Parathyroid adenoma (tissue), 2 donors: ENCODE results near the gene UBE2I.

ENCODE experiments used
- H2AFZ ChIP-seq: fragments of 300-600 bp; sonication (generic); one replicate; pipeline ENCODE4 v1.7.0; 2017; ENCODE audit warnings: antibody characterized with exemption, mild to moderate bottlenecking
- H3K27ac ChIP-seq: fragments of 300-600 bp; sonication (generic); one replicate; pipeline ENCODE4 v1.7.0; 2017
- H3K27me3 ChIP-seq: fragments of 300-600 bp; sonication (generic); one replicate; pipeline ENCODE4 v1.7.0; 2017; ENCODE audit warnings: low read length; ENCODE audit not compliant: control insufficient read depth, insufficient read depth
- H3K36me3 ChIP-seq: fragments of 300-600 bp; sonication (generic); one replicate; pipeline ENCODE4 v1.7.0; 2017; ENCODE audit warnings: low read length; ENCODE audit not compliant: control insufficient read depth, insufficient read depth
- H3K4me1 ChIP-seq: fragments of 300-600 bp; sonication (generic); one replicate; pipeline ENCODE4 v1.7.0; 2017; ENCODE audit warnings: control low read depth
- H3K4me2 ChIP-seq: fragments of 300-600 bp; sonication (generic); one replicate; pipeline ENCODE4 v1.7.0; 2017; ENCODE audit warnings: low read length
- H3K4me3 ChIP-seq: fragments of 300-600 bp; sonication (generic); one replicate; pipeline ENCODE4 v1.7.0; 2017; ENCODE audit warnings: low read depth, low read length
- H3K79me2 ChIP-seq: fragments of 300-600 bp; sonication (generic); one replicate; pipeline ENCODE4 v1.7.0; 2017; ENCODE audit warnings: control low read depth
- H3K9ac ChIP-seq: fragments of 300-600 bp; sonication (generic); one replicate; pipeline ENCODE4 v1.7.0; 2017; ENCODE audit warnings: mild to moderate bottlenecking
- H3K9me3 ChIP-seq: fragments of 300-600 bp; sonication (generic); one replicate; pipeline ENCODE4 v1.7.0; 2017; ENCODE audit warnings: low read length; ENCODE audit not compliant: control insufficient read depth
- CTCF ChIP-seq: fragments of 300-600 bp; sonication (generic); IDR thresholded peaks from one replicate; pipeline ENCODE4 v1.7.0; 2017; ENCODE audit warnings: antibody characterized with exemption, mild to moderate bottlenecking
- donor health status: primary hyperparathyroidism.

The UBE2I gene

GRCh38 chr16:1276580-1276878, 32.9 kb upstream of the UBE2I start:
- peaks cover 5% of the 10 kb centered on the region for H3K4me1 ChIP-seq

GRCh38 chr16:1277151-1277598, 32.3 kb upstream of the UBE2I start:
- no peak overlapping the region for H3K27ac ChIP-seq
- no peak for TF ChIP-seq CTCF
- H3K4me1 ChIP-seq = peaks cover under 1% of the 10 kb centered on the region
- no peak overlapping the region for H3K9ac ChIP-seq
- H3K79me2 ChIP-seq = no peaks in the 10 kb centered on the region
- H3K27me3 ChIP-seq = no peaks in the 10 kb centered on the region
- no peak overlapping the region for H3K4me2 ChIP-seq
- no peaks in the 10 kb centered on the region for H3K36me3 ChIP-seq
- no peaks in the 10 kb centered on the region for H3K9me3 ChIP-seq
- H3K4me3 ChIP-seq = no peak overlapping the region
- H2AFZ ChIP-seq = no peak overlapping the region

More at GRCh38 chr16:1276580-1276878, 32.9 kb upstream of the UBE2I start:
- H3K36me3 ChIP-seq = no peaks in the 10 kb centered on the region
- TF ChIP-seq CTCF = no peak
- no peak overlapping the region for H3K4me2 ChIP-seq
- no peak overlapping the region for H3K4me3 ChIP-seq
- no peaks in the 10 kb centered on the region for H3K79me2 ChIP-seq
- no peak overlapping the region for H2AFZ ChIP-seq
- no peak overlapping the region for H3K27ac ChIP-seq
- H3K9ac ChIP-seq = no peak overlapping the region
- H3K27me3 ChIP-seq = no peaks in the 10 kb centered on the region
- H3K9me3 ChIP-seq = no peaks in the 10 kb centered on the region

GRCh38 chr16:1277617-1278282, 31.7 kb upstream of the UBE2I start:
- H3K4me1 ChIP-seq = no peaks in the 10 kb centered on the region
- H3K36me3 ChIP-seq = no peaks in the 10 kb centered on the region
- H3K27me3 ChIP-seq = no peaks in the 10 kb centered on the region
- H3K4me3 ChIP-seq = no peak overlapping the region
- no peaks in the 10 kb centered on the region for H3K9me3 ChIP-seq
- H3K4me2 ChIP-seq = no peak overlapping the region
- H2AFZ ChIP-seq = no peak overlapping the region
- TF ChIP-seq CTCF = no peak
- H3K27ac ChIP-seq = no peak overlapping the region
- no peaks in the 10 kb centered on the region for H3K79me2 ChIP-seq
- H3K9ac ChIP-seq = no peak overlapping the region

- H3K9me3 ChIP-seq = no peaks in the 10 kb centered on the region
- H3K79me2 ChIP-seq = no peaks in the 10 kb centered on the region
- no peaks in the 10 kb centered on the region for H3K4me1 ChIP-seq
- no peaks in the 10 kb centered on the region for H3K27me3 ChIP-seq
- no peaks in the 10 kb centered on the region for H3K36me3 ChIP-seq
- H3K9ac ChIP-seq = no peak overlapping the region
- H2AFZ ChIP-seq = no peak overlapping the region
- no peak overlapping the region for H3K4me2 ChIP-seq
- TF ChIP-seq CTCF = no peak
- no peak overlapping the region for H3K4me3 ChIP-seq
- H3K27ac ChIP-seq = no peak overlapping the region
These were observed 31.0 kb upstream of the UBE2I start for GRCh38 chr16:1278477-1278876.
